Measurements from ENCODE around the gene MFSD11. TPM values are rescaled to one million over a fixed set of nuclear protein-coding genes. Genes with fewer than 3 reads are reported as not detected.

MFSD11 gene
- total RNA-seq, 1 donor from 2014 or later, result 13.4 TPM

DNA sequence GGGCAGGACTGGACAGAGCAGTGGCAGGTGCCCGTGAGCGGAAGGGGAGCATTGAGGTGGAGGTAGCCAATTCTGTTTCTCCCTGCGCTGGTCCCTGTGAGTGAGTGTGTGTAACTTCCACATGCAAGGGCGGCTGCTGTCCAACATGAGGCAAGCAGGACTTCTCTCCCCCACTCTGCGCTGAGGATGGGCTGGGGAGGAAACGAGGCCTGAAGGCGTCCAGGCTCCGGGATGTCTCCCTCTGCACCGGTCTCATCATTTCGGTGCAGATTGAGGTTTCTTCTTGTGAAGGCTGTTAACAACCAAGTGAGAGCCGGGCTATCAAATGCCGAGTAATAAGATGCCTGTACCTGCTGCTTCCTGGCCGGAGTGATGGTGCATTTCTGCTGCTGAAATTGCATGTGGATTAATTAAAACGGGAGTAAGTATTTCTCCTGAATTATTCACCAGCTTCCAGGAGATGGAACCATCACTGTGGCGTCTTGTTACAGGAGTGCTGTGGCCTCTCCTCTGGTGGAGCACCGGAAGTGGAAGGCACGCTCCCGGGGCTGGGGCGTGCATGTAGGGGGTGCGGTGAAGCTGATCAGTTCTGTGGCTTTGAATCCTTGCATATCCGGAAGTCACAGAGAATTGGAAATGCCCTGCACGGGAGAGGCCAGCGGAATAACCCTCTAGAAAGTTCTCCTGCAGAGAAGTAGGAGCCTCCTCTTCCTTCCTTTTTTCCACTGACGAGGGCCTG is 88.6 kb downstream of the MFSD11 start:
- ATAC-seq (no peak), DNase-seq (ENCODE audit: low spot score) (no peak)

DNA sequence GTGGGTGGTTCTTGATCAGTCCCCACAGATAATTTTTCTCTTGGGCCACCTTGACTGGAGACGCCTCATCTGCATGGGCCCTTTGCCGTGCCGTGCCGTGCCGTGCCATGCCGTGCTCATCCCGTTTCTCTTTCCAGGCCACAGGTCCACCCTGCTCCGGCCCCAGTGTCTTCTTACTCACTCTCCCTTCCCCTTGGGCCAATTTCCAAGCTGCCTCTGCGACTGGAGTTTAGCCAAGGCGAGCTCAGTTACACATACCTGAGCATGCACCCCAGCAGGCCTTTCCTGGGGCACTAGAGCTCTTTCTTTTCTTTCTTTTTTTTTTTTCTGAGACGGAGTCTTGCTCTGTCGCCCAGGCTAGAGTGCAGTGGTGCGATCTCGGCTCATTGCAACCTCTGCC is 89.8 kb downstream of the MFSD11 start:
- DNase-seq (ENCODE audit: low spot score) (no peak), ATAC-seq (no peak)

Other genes with a start within 250 kb of the MFSD11 start
- 8.9 TPM for gene RHBDF2, start 236.7 kb upstream of the MFSD11 start, total RNA-seq
- 5.0 TPM for gene CYGB, start 200.4 kb upstream of the MFSD11 start, total RNA-seq
- gene PRCD, start 198.1 kb upstream of the MFSD11 start, total RNA-seq, result 0.15 TPM
- gene ST6GALNAC2, start 152.3 kb upstream of the MFSD11 start, total RNA-seq, result 4.0 TPM
- 0.75 TPM for gene ST6GALNAC1, start 94.4 kb upstream of the MFSD11 start, total RNA-seq
- 9.3 TPM for gene MXRA7, start 27.2 kb upstream of the MFSD11 start, total RNA-seq
- gene JMJD6, start 11.5 kb upstream of the MFSD11 start, total RNA-seq, result 11.3 TPM
- gene METTL23, start 11.3 kb upstream of the MFSD11 start, total RNA-seq, result 17.5 TPM
- 78.1 TPM for gene SRSF2, start 788 bp upstream of the MFSD11 start, total RNA-seq
- gene MGAT5B, start 130.3 kb downstream of the MFSD11 start, total RNA-seq, result not detected